ENCODE data around the gene MAGI2.

DNA sequence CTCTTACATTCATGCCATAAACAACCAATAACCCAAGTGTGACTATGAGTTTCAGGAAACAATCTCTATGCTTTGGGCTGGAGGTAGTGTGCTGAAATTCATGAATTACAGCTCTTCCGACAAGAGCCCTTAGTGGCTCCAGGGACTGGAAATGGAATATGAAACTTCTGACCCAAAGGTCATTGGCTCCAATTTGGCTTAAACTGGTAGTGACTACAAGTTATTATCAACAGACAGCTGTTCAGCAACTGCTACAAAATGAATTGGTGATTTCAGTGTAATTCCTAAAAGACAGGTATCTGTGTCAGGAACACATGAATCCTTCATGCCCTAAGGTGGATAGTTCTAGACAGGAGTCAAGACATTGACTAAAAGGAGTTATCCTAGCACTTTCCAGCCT, 909.5 kb downstream of the MAGI2 start:
- TF ChIP-seq POLR2A (IDR thresholded peaks at IDR 0.05; ENCODE audit: borderline replicate concordance, extremely low read depth, insufficient read depth, insufficient read length) (no peak), POLR2AphosphoS5 (IDR thresholded peaks at IDR 0.05; ENCODE audit: low read depth, low read length) (no peak), EZH2 (IDR thresholded peaks at IDR 0.05) (no peak), FOSL1 (IDR thresholded peaks at IDR 0.05; ENCODE audit: low read depth) (no peak), JUND (IDR thresholded peaks at IDR 0.05) (no peak), SP1 (IDR thresholded peaks at IDR 0.05; ENCODE audit: low read depth) (no peak)
- TF ChIP-seq, protein P1, sequence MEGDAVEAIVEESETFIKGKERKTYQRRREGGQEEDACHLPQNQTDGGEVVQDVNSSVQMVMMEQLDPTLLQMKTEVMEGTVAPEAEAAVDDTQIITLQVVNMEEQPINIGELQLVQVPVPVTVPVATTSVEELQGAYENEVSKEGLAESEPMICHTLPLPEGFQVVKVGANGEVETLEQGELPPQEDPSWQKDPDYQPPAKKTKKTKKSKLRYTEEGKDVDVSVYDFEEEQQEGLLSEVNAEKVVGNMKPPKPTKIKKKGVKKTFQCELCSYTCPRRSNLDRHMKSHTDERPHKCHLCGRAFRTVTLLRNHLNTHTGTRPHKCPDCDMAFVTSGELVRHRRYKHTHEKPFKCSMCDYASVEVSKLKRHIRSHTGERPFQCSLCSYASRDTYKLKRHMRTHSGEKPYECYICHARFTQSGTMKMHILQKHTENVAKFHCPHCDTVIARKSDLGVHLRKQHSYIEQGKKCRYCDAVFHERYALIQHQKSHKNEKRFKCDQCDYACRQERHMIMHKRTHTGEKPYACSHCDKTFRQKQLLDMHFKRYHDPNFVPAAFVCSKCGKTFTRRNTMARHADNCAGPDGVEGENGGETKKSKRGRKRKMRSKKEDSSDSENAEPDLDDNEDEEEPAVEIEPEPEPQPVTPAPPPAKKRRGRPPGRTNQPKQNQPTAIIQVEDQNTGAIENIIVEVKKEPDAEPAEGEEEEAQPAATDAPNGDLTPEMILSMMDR (IDR thresholded peaks at IDR 0.05 in 2 of 3, conservative IDR thresholded peaks at IDR 0.05 in 1 of 3; ENCODE audit: borderline replicate concordance in 1 of 3, insufficient read depth in 1 of 3, low read depth in 2 of 3, low read length in 2 of 3) = no peak
- TF ChIP-seq, protein P2, sequence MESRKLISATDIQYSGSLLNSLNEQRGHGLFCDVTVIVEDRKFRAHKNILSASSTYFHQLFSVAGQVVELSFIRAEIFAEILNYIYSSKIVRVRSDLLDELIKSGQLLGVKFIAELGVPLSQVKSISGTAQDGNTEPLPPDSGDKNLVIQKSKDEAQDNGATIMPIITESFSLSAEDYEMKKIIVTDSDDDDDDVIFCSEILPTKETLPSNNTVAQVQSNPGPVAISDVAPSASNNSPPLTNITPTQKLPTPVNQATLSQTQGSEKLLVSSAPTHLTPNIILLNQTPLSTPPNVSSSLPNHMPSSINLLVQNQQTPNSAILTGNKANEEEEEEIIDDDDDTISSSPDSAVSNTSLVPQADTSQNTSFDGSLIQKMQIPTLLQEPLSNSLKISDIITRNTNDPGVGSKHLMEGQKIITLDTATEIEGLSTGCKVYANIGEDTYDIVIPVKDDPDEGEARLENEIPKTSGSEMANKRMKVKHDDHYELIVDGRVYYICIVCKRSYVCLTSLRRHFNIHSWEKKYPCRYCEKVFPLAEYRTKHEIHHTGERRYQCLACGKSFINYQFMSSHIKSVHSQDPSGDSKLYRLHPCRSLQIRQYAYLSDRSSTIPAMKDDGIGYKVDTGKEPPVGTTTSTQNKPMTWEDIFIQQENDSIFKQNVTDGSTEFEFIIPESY (IDR thresholded peaks at IDR 0.05; ENCODE audit: extremely low read depth, insufficient replicate concordance, low read length) = no peak
